ENCODE results near the gene VSX1.
A peak's percentile ranks its signal among the peaks of the same experiment; 100 is the strongest.

The VSX1 gene

DNA sequence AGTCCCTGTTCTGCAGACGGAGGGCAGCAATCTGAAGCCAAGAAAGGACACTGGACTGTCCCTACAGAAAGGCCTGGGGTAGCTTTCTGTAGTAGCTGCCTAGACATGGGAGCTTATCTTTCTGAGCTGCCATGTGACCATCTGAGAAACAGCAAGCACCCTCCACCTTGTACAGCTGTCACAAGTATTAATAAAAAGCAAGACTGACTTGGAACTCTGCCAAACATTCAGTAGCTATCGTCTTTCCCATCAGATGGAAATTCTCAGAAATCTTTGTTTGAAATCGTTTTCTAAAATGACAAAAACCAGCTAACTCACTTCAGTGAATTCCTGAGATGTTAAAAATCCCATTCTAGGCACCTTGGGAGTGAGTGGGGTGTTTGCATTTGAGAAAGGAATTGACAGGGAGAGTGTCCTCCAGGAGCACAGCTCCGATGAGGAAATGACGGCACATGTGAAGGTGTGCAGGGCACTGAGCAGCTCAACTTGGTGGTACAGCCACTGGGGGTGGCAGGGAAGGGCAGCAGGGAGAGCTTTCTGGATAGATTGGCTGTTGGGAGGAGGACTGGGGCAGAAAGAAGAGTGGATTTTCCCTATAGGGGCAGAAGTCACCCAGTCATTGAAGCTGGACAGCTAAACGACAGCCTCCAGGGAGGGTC is 48.5 kb downstream of the VSX1 start:
- Histone ChIP-seq H3K9me3 (ENCODE audit: control insufficient read depth in 1 of 2, low read length in 2 of 2) (no peaks in the 10 kb centered on the region), H3K36me3 (ENCODE audit: control insufficient read depth in 1 of 2, insufficient read depth in 2 of 2, low read length in 2 of 2) (peaks cover 6 to 11% of the 10 kb centered on the region in 2 donors), H3K4me3 (ENCODE audit: low read depth in 1 of 2, low read length in 2 of 2) (no peak overlapping the region), H3K4me1 (ENCODE audit: control insufficient read depth in 1 of 2, insufficient read depth in 2 of 2, low read length in 2 of 2) (peaks cover 22 to 64% of the 10 kb centered on the region in 2 donors), H3K27me3 (ENCODE audit: low read depth, low read length) (no peaks in the 10 kb centered on the region), H3K27ac (ENCODE audit: low read length) (peak overlapping the region; percentile 57)

DNA sequence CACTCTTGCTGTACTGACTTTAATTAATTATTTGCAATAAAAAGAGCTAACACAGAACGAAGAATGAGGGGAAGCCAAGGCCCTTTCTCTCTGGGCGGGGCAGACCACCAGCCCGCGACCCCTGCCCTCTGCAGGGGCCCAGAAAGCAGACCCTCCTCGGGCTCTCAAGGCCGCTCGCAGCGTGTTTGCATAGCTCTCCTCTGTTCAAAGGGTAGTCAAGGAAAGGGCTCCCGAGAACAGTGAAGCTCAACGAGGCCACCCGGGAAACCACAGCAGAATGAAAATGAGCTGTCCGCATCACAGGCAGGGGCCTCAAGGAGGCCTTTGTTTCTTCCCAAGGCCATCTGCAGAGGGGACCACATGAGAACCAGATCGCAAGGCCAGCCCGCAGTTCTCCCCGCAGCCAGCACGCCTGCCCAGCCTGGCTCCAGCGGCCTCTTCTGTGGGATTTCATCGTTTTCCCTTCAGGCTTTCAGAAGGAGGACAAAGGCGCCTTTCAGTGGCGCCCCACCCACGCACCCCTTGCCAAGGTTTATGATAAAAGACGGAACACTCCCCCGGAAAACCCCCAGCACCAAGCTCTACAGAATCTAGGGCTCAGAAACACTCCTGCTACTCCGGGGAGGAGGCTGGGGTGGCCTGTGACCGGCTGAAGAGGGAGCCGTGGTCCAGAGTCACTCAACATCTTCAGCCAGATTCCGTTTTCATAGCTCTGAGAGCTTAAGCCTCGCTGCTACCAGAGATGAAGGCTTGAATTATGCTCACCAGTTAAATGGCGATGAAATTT is 49.3 kb downstream of the VSX1 start:
- Histone ChIP-seq H3K27me3 (ENCODE audit: low read depth, low read length) (no peaks in the 10 kb centered on the region), H3K4me3 (ENCODE audit: low read depth in 1 of 2, low read length in 2 of 2) (no peak overlapping the region), H3K9me3 (ENCODE audit: control insufficient read depth in 1 of 2, low read length in 2 of 2) (no peaks in the 10 kb centered on the region), H3K27ac (ENCODE audit: low read length) (peak overlapping the region; percentile 57), H3K4me1 (ENCODE audit: control insufficient read depth in 1 of 2, insufficient read depth in 2 of 2, low read length in 2 of 2) (peaks cover 15 to 57% of the 10 kb centered on the region in 2 donors), H3K36me3 (ENCODE audit: control insufficient read depth in 1 of 2, insufficient read depth in 2 of 2, low read length in 2 of 2) (peaks cover 6 to 11% of the 10 kb centered on the region in 2 donors)

DNA sequence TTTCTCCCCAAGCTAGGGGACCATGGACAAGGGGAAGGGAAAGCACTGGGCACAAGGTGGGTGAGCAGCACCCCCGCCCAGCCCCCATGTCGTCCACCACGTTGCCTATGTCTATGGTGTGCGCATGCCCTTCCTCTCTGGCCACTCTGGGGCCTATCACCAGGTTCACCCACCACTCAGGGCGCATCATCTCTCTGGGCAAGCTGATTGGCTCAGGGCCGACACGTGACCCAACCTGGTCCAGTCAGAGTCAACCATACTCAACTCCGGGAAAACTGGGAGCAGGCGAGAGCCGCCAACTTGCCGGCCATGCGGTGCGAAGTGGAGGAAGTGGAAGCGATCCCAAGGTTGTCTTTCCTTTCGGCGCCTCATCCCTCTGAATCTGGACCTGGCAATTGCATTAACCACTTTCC is 49.9 kb downstream of the VSX1 start:
- Histone ChIP-seq H3K36me3 (ENCODE audit: control insufficient read depth in 1 of 2, insufficient read depth in 2 of 2, low read length in 2 of 2) (peaks cover 6 to 11% of the 10 kb centered on the region in 2 donors), H3K4me1 (ENCODE audit: control insufficient read depth in 1 of 2, insufficient read depth in 2 of 2, low read length in 2 of 2) (peaks cover 9 to 51% of the 10 kb centered on the region in 2 donors), H3K4me3 (ENCODE audit: low read depth in 1 of 2, low read length in 2 of 2) (no peak overlapping the region), H3K27ac (ENCODE audit: low read length) (peak overlapping the region; percentile 57), H3K27me3 (ENCODE audit: low read depth, low read length) (no peaks in the 10 kb centered on the region), H3K9me3 (ENCODE audit: control insufficient read depth in 1 of 2, low read length in 2 of 2) (no peaks in the 10 kb centered on the region)

DNA sequence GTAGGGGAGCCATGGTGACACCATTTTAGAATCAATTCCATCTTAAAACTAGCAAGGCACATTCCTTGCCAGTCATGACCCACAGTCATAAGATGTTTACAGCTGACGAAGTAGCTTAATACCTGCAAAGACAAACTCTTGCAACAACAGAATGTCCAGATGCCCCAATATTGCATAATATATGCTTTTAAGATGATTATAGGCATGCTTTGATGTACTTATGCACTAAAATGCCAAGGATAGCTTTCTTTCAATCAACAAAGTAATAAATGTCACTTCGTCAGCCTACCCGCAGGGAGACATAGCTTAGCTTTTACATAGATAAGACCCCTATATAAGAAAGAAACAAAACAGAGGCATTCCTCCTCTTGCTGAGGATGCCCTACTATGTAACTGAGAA is 50.7 kb downstream of the VSX1 start:
- Histone ChIP-seq H3K9me3 (ENCODE audit: control insufficient read depth in 1 of 2, low read length in 2 of 2) (no peaks in the 10 kb centered on the region), H3K4me1 (ENCODE audit: control insufficient read depth in 1 of 2, insufficient read depth in 2 of 2, low read length in 2 of 2) (peaks cover 7 to 42% of the 10 kb centered on the region in 2 donors), H3K27ac (ENCODE audit: low read length) (no peak overlapping the region), H3K27me3 (ENCODE audit: low read depth, low read length) (no peaks in the 10 kb centered on the region), H3K4me3 (ENCODE audit: low read depth in 1 of 2, low read length in 2 of 2) (no peak overlapping the region), H3K36me3 (ENCODE audit: control insufficient read depth in 1 of 2, insufficient read depth in 2 of 2, low read length in 2 of 2) (peaks cover 6 to 11% of the 10 kb centered on the region in 2 donors)

DNA sequence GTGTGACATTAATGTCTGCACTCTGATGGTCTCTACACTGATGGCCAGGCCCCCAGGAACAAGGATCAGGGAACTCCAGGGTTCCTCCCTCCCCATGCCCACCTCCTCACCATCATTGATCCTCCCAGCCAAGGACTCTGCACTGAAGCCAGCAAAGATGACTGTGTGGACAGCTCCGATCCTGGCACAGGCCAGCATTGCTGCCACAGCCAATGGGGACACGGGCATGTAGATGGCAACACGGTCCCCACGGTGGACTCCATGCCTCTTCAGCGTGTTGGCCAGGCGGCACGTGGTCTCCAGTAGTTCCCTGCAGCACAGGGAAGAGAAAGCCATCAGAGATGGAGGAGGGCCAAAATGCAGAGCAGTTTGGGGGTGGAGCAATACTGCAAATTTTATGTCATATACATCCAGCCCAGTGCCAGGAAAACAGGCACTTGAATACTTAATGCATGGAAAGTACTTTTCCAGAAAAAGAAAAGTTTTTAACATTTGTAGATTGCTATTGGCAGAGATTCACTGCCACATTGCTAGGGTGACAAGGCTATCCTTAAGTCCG is 51.2 kb downstream of the VSX1 start:
- peaks cover 7 to 37% of the 10 kb centered on the region in 2 donors for H3K4me1 ChIP-seq (ENCODE audit: control insufficient read depth in 1 of 2, insufficient read depth in 2 of 2, low read length in 2 of 2)
- H3K27me3 ChIP-seq (ENCODE audit: low read depth, low read length) = no peaks in the 10 kb centered on the region
- H3K27ac ChIP-seq (ENCODE audit: low read length) = no peak overlapping the region
- H3K9me3 ChIP-seq (ENCODE audit: control insufficient read depth in 1 of 2, low read length in 2 of 2) = no peaks in the 10 kb centered on the region
- H3K36me3 ChIP-seq (ENCODE audit: control insufficient read depth in 1 of 2, insufficient read depth in 2 of 2, low read length in 2 of 2) = peaks cover 6 to 11% of the 10 kb centered on the region in 2 donors
- H3K4me3 ChIP-seq (ENCODE audit: low read depth in 1 of 2, low read length in 2 of 2) = no peak overlapping the region

DNA sequence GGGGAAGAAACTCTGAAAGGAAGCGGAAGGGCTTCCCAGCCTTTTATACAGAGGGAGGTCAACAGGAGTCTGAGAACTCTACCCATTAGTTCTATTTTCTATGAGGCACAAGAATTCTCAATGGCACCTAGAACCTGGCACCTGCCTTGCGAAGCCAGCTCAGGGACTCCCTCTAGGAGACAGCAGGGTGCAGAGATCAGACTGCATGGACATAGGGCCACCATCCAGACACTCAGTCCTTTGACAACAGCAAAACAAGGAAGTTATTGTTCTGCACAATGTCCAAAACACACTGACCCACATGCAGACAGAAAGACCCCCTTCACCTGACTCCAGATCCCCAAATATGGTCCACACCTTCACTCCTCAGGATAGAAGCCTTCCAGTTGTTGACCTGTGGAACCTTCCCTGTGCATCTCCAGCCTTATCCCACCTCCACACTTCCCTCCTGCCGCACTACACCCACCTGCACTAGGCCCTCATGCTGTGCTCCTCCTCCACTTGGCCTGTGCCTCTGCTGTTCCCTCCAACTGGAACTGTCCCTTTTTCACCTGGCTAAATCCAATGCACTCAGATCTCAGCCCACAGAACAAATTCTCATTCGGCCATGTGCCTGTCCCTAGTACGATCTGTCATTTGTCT is 51.8 kb downstream of the VSX1 start:
- peaks cover 7 to 33% of the 10 kb centered on the region in 2 donors for H3K4me1 ChIP-seq (ENCODE audit: control insufficient read depth in 1 of 2, insufficient read depth in 2 of 2, low read length in 2 of 2)
- peaks cover 6 to 11% of the 10 kb centered on the region in 2 donors for H3K36me3 ChIP-seq (ENCODE audit: control insufficient read depth in 1 of 2, insufficient read depth in 2 of 2, low read length in 2 of 2)
- H3K4me3 ChIP-seq (ENCODE audit: low read depth in 1 of 2, low read length in 2 of 2) = no peak overlapping the region
- H3K9me3 ChIP-seq (ENCODE audit: control insufficient read depth in 1 of 2, low read length in 2 of 2) = no peaks in the 10 kb centered on the region
- H3K27me3 ChIP-seq (ENCODE audit: low read depth, low read length) = no peaks in the 10 kb centered on the region
- no peak overlapping the region for H3K27ac ChIP-seq (ENCODE audit: low read length)

DNA sequence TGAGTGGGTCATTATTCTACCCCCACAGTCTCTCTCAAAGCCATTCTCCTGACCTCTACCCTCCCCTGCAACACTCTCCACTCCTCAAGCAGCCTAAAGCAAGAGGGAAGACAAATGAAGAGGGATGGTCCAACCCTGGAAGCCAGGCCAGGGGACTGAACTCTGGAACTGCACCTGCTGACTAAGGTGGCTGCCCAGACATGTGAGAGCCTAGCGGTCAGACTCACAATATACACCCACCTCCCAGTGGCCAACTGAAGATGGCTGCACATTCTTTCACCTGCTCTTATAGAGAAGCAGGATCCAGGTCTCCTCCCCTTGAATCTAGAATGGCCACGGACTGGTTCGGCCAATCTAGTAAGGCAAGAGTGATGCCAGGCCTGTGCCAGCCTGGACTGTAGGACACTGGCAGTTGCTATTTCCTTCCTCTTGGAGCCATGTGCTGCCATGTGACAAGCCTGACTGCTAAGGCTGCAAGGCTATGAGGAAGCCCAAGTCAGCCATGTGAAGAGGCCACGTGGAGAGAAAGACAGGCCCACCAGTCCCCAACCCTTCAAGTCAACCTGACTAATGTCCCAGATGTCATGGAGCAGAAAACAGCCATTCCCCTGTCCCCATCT is 55.8 kb downstream of the VSX1 start:
- Histone ChIP-seq H3K9me3 (ENCODE audit: control insufficient read depth in 1 of 2, low read length in 2 of 2) (no peaks in the 10 kb centered on the region), H3K4me3 (ENCODE audit: low read depth in 1 of 2, low read length in 2 of 2) (no peak overlapping the region), H3K27ac (ENCODE audit: low read length) (no peak overlapping the region), H3K27me3 (ENCODE audit: low read depth, low read length) (no peaks in the 10 kb centered on the region), H3K4me1 (ENCODE audit: control insufficient read depth in 1 of 2, insufficient read depth in 2 of 2, low read length in 2 of 2) (peaks cover 0 to 10% of the 10 kb centered on the region in 2 donors), H3K36me3 (ENCODE audit: control insufficient read depth in 1 of 2, insufficient read depth in 2 of 2, low read length in 2 of 2) (peaks cover 14 to 18% of the 10 kb centered on the region in 2 donors)
